ENCODE results near the gene ETS1. TPM values are rescaled to one million over a fixed set of nuclear protein-coding genes. Genes with fewer than 3 reads are reported as not detected.

The ETS1 gene
- total and polyA plus RNA-seq, 2 experiments from 2014 or later, result 6.7 to 21.8 TPM

GRCh38 chr11:128496249-128496648, 91.1 kb downstream of the ETS1 start:
- WGBS (ENCODE audit: low lambda C conversion rate, missing lambda C conversion rate), result 46% methylated on average over 3 of the region's 3 CpGs
- Histone ChIP-seq H3K9me2 (replicated peaks; ENCODE audit: insufficient read depth) (no peaks in the 10 kb centered on the region), H3K36me3 (replicated peaks; ENCODE audit: insufficient read depth, low read depth) (no peaks in the 10 kb centered on the region), H3K4me2 (peak overlapping the region; percentile 53), H3K27ac (peak overlapping the region; percentile 76), H3K4me3 (no peak overlapping the region), H4K20me1 (ENCODE audit: insufficient read depth, poor library complexity, severe bottlenecking) (no peaks in the 10 kb centered on the region), H3K4me1 (ENCODE audit: insufficient read depth) (peaks cover 28% of the 10 kb centered on the region), H3K79me2 (peaks cover 87% of the 10 kb centered on the region), H3K9me3 (ENCODE audit: low read depth) (no peaks in the 10 kb centered on the region), H2AFZ (no peak overlapping the region), H3K27me3 (no peaks in the 10 kb centered on the region)
- TF ChIP-seq EZH2phosphoT487 (IDR thresholded peaks at IDR 0.05; ENCODE audit: low read depth, severe bottlenecking, unreplicated experiment), result no peak
- no peak for TF ChIP-seq CTCF (IDR thresholded peaks at IDR 0.05; ENCODE audit: poor library complexity)
- TF ChIP-seq EZH2 (IDR thresholded peaks at IDR 0.05; ENCODE audit: borderline replicate concordance), result no peak
- DNase-seq (ENCODE audit: low spot score), result no peak

GRCh38 chr11:128494418-128495332, 92.7 kb downstream of the ETS1 start:
- H3K4me1 ChIP-seq (ENCODE audit: insufficient read depth), result peaks cover 28% of the 10 kb centered on the region

DNA sequence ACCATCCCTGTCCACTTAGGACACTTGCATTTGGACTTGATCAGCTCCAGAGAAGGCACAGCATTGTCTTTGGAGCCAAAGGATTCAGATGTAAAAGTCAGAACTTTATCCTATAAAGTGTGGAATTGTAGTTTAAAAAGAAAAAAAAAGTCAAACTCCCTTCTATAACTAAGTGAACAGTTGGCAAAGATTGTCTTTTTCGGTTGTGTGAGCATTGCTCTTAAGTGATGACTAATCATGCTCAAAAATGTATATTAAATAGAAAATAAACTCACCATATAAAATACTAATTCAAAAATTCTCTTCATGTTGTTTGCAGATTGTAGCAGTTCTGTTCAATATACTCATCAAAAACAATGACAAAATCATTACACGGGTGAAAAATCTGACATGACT, 93.8 kb downstream of the ETS1 start:
- TF ChIP-seq CTCF (IDR thresholded peaks at IDR 0.05; ENCODE audit: poor library complexity), result no peak
- Histone ChIP-seq H3K9me2 (replicated peaks; ENCODE audit: insufficient read depth) (no peaks in the 10 kb centered on the region), H3K4me1 (ENCODE audit: insufficient read depth) (peaks cover 26% of the 10 kb centered on the region), H4K20me1 (ENCODE audit: insufficient read depth, poor library complexity, severe bottlenecking) (no peaks in the 10 kb centered on the region), H3K27ac (no peak overlapping the region), H3K4me2 (no peak overlapping the region), H3K79me2 (peaks cover 80% of the 10 kb centered on the region), H3K9me3 (ENCODE audit: low read depth) (no peaks in the 10 kb centered on the region), H3K27me3 (no peaks in the 10 kb centered on the region), H3K4me3 (no peak overlapping the region), H2AFZ (no peak overlapping the region), H3K36me3 (replicated peaks; ENCODE audit: insufficient read depth, low read depth) (no peaks in the 10 kb centered on the region)
- no peak for DNase-seq (ENCODE audit: low spot score)
- WGBS (ENCODE audit: low lambda C conversion rate, missing lambda C conversion rate), result 90% methylated on average over 2 of the region's 2 CpGs

More at GRCh38 chr11:128494418-128495332, 92.7 kb downstream of the ETS1 start:
- Histone ChIP-seq H3K27ac (no peak overlapping the region), H3K9me2 (replicated peaks; ENCODE audit: insufficient read depth) (no peaks in the 10 kb centered on the region), H3K9me3 (ENCODE audit: low read depth) (no peaks in the 10 kb centered on the region), H3K27me3 (no peaks in the 10 kb centered on the region), H3K4me2 (no peak overlapping the region), H4K20me1 (ENCODE audit: insufficient read depth, poor library complexity, severe bottlenecking) (no peaks in the 10 kb centered on the region), H3K4me3 (no peak overlapping the region), H2AFZ (no peak overlapping the region), H3K36me3 (replicated peaks; ENCODE audit: insufficient read depth, low read depth) (no peaks in the 10 kb centered on the region), H3K79me2 (peaks cover 84% of the 10 kb centered on the region)
- TF ChIP-seq CTCF (IDR thresholded peaks at IDR 0.05; ENCODE audit: poor library complexity) (no peak), EZH2phosphoT487 (IDR thresholded peaks at IDR 0.05; ENCODE audit: low read depth, severe bottlenecking, unreplicated experiment) (no peak), EZH2 (IDR thresholded peaks at IDR 0.05; ENCODE audit: borderline replicate concordance) (no peak)
- DNase-seq (ENCODE audit: low spot score), result no peak
- WGBS (ENCODE audit: low lambda C conversion rate, missing lambda C conversion rate), result 93% methylated on average over 3 of the region's 3 CpGs
